AG08395 (cell line): Measurements from ENCODE around the gene BRI3.

Experiments
- DNase-seq: peaks from one replicate; pipeline ENCODE4 v3.0.0; 2012; ENCODE audit warnings: mixed read lengths, low spot score

BRI3 gene

GRCh38 chr7:98287486-98287959 lies 6.0 kb downstream of the BRI3 start:
- DNase-seq, result no peak

GRCh38 chr7:98288064-98288823 lies 6.8 kb downstream of the BRI3 start:
- no peak for DNase-seq

- no peak for DNase-seq
These were observed 7.9 kb downstream of the BRI3 start for GRCh38 chr7:98289333-98289875.

- no peak for DNase-seq
These were observed 10.2 kb downstream of the BRI3 start for GRCh38 chr7:98291717-98292116.

GRCh38 chr7:98293265-98293664 lies 11.8 kb downstream of the BRI3 start:
- DNase-seq, result no peak

- no peak for DNase-seq
These were observed 12.3 kb downstream of the BRI3 start for GRCh38 chr7:98293746-98294145.

- no peak for DNase-seq
These were observed 12.8 kb downstream of the BRI3 start for GRCh38 chr7:98294326-98294725.

- DNase-seq, result peak; percentile 66
These were observed 13.4 kb downstream of the BRI3 start for GRCh38 chr7:98294798-98295382.

GRCh38 chr7:98295467-98296192 lies 14.1 kb downstream of the BRI3 start:
- peak; percentile 22 for DNase-seq

GRCh38 chr7:98296833-98297232 lies 15.3 kb downstream of the BRI3 start:
- DNase-seq, result no peak

- no peak for DNase-seq
These were observed 16.3 kb downstream of the BRI3 start for GRCh38 chr7:98297626-98298286.

GRCh38 chr7:98300595-98301372 lies 19.3 kb downstream of the BRI3 start:
- no peak for DNase-seq

GRCh38 chr7:98301693-98302470 lies 20.4 kb downstream of the BRI3 start:
- DNase-seq, result no peak

GRCh38 chr7:98303176-98303865 lies 21.8 kb downstream of the BRI3 start:
- no peak for DNase-seq

- DNase-seq, result no peak
These were observed 22.4 kb downstream of the BRI3 start for GRCh38 chr7:98303906-98304305.

- no peak for DNase-seq
These were observed 24.6 kb downstream of the BRI3 start for GRCh38 chr7:98305951-98306535.

- no peak for DNase-seq
These were observed 26.5 kb downstream of the BRI3 start for GRCh38 chr7:98307971-98308466.

- no peak for DNase-seq
These were observed 28.1 kb downstream of the BRI3 start for GRCh38 chr7:98309566-98309965.

- DNase-seq, result no peak
These were observed 30.7 kb downstream of the BRI3 start for GRCh38 chr7:98312201-98312600.
